Osteocyte (in vitro differentiated cells): Measurements from ENCODE around the gene ATG2B. TPM values are rescaled to one million over a fixed set of nuclear protein-coding genes. Genes with fewer than 3 reads are reported as not detected.

Experiments used
- DNase-seq: peaks from one replicate; pipeline ENCODE4 v3.0.0; 2021; ENCODE audit warnings: mixed read lengths; ENCODE audit not compliant: unreplicated experiment; ENCODE audit errors: extremely low spot score
- H3K27ac Mint-ChIP-seq: one replicate; pipeline ENCODE4 v1.8.0; 2021; ENCODE audit warnings: mild to moderate bottlenecking, mixed read lengths; ENCODE audit not compliant: unreplicated experiment
- H3K27me3 Mint-ChIP-seq: one replicate; pipeline ENCODE4 v1.8.0; 2021; ENCODE audit warnings: mixed read lengths; ENCODE audit not compliant: unreplicated experiment
- H3K36me3 Mint-ChIP-seq: one replicate; pipeline ENCODE4 v1.8.0; 2021; ENCODE audit warnings: mixed read lengths; ENCODE audit not compliant: unreplicated experiment
- H3K4me1 Mint-ChIP-seq: one replicate; pipeline ENCODE4 v1.8.0; 2021; ENCODE audit warnings: mixed read lengths; ENCODE audit not compliant: unreplicated experiment
- H3K4me3 Mint-ChIP-seq: one replicate; pipeline ENCODE4 v1.8.0; 2021; ENCODE audit warnings: mild to moderate bottlenecking, moderate library complexity, mixed read lengths; ENCODE audit not compliant: unreplicated experiment
- H3K9me3 Mint-ChIP-seq: one replicate; pipeline ENCODE4 v1.8.0; 2021; ENCODE audit warnings: mixed read lengths; ENCODE audit not compliant: unreplicated experiment
- total RNA-seq: library from RNA; stranded (reverse); gene quantifications from 2 replicates; pipeline ENCODE4 v1.2.1, GENCODE V29; 2021
- TF ChIP-seq, protein P1 (sequence below): fragments of 200-600 bp; sonication (generic); IDR thresholded peaks from 2 replicates; pipeline ENCODE4 v1.5.0; 2021; ENCODE audit warnings: antibody characterized with exemption, mild to moderate bottlenecking, moderate library complexity

The ATG2B gene
- total RNA-seq, 1 donor from 2014 or later, result 26.9 TPM

DNA sequence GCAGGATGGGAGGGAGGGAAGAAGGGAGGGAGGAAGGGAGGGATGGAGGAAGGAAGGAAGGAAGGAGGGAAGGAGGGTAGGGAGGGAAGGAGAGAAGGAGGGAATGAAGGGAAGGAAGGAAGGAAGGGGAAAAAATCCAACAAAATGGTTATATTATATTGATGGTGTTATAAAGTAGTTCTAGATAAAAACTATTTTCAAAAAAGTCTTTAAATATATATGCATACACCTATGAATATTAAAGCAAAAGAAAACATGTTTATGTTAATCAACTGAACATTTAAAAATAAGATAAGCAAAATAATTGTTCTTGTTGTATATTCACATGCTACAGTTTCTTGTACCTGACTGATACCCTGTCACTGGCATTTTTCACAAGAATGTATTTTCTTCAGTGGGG, 105.2 kb downstream of the ATG2B start:
- Mint-ChIP-seq H3K27me3 (peaks cover 11% of the 10 kb centered on the region), H3K27ac (no peak overlapping the region), H3K4me3 (no peak overlapping the region), H3K36me3 (no peaks in the 10 kb centered on the region), H3K4me1 (peaks cover 8% of the 10 kb centered on the region), H3K9me3 (peaks cover 4% of the 10 kb centered on the region)
- TF ChIP-seq, protein P1, sequence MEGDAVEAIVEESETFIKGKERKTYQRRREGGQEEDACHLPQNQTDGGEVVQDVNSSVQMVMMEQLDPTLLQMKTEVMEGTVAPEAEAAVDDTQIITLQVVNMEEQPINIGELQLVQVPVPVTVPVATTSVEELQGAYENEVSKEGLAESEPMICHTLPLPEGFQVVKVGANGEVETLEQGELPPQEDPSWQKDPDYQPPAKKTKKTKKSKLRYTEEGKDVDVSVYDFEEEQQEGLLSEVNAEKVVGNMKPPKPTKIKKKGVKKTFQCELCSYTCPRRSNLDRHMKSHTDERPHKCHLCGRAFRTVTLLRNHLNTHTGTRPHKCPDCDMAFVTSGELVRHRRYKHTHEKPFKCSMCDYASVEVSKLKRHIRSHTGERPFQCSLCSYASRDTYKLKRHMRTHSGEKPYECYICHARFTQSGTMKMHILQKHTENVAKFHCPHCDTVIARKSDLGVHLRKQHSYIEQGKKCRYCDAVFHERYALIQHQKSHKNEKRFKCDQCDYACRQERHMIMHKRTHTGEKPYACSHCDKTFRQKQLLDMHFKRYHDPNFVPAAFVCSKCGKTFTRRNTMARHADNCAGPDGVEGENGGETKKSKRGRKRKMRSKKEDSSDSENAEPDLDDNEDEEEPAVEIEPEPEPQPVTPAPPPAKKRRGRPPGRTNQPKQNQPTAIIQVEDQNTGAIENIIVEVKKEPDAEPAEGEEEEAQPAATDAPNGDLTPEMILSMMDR, result no peak
- no peak for DNase-seq

DNA sequence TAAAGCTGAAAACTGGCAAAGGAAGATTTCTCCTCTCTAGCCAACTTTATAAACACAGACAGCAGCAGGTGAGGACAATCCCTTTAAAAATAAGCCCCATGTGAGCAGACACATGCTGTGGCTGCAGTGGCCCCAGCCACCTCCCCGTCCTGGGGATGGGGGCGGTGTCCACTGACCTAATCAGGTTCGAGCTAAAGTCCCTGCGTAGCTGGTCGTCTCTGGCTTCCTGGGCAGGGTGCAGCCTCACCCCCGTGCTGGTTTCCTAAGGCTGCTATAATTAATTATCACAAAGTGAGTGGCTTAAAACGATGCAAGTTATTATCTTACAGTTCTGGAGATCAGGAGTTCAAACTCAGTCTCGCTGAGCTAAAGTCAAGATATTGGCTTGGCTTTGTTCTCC, 106.1 kb downstream of the ATG2B start:
- TF ChIP-seq, protein P1, result no peak
- H3K4me3 Mint-ChIP-seq, result no peak overlapping the region
- peaks cover 11% of the 10 kb centered on the region for H3K27me3 Mint-ChIP-seq
- peaks cover 4% of the 10 kb centered on the region for H3K9me3 Mint-ChIP-seq
- no peak for DNase-seq
- H3K4me1 Mint-ChIP-seq, result peaks cover 17% of the 10 kb centered on the region
- H3K36me3 Mint-ChIP-seq, result no peaks in the 10 kb centered on the region
- no peak overlapping the region for H3K27ac Mint-ChIP-seq

DNA sequence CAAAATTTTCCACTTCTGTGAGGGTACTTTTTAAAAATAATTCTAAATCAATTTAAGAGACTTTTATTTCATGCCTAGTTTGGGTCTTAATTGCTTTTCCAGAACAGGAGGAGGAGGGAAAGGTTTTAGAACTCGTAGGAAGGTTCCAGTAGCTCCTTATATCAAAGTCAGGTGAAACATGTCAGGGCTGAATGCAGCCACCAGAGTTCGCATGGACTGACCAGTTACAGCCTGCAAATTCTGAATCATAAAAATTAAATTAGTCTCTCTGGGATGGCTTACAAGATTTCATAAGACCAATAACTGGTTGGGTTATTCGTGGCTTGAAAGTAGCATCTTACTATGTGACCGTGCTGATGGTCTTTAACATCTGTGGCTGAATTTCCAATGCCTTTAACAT, 106.7 kb downstream of the ATG2B start:
- TF ChIP-seq, protein P1, result no peak
- Mint-ChIP-seq H3K27ac (no peak overlapping the region), H3K4me1 (peaks cover 23% of the 10 kb centered on the region), H3K9me3 (peaks cover 4% of the 10 kb centered on the region), H3K36me3 (no peaks in the 10 kb centered on the region), H3K27me3 (peaks cover 11% of the 10 kb centered on the region), H3K4me3 (no peak overlapping the region)
- DNase-seq, result no peak

DNA sequence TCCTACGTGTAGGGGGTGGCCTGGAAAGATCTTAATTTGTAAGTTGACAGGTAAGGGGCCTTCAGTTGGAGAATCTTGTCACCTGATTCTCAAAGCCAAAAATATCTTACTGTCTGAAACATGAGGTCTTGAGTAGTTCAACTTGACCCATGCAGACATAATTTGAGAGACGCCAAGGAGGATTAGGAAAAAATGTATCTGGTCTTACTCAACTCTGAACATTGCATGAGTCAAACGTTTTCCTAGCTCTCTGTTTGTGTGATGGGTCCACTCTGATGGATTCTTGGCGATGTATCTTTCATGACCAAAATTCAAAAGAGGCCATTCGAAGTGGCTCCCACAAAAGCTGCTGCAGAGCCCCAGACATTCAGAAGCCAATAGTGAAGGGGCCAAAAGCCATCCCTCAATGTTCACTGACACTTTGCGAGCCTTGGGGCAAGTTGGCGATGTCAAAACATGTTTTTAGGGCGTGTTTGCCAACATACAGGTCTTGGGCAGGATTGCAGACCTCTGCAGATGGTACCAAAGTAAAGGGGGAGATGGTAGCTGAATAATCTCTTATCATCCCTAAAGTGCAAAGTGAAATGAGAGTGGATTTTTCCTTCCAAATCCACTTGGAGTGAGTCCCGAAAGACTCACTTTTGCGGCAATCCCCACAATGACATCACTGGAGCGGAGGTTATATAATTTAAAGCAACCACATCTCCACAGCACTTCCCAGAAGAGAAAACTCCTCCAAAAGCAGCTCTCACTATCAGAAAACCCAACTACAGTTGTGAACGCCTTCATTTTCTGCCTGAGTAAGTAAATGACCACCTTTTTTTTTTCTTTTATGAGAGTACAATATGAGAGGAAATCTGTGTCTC, 107.4 kb downstream of the ATG2B start, which contains the start of gene BDKRB1:
Gene BDKRB1, plus strand, starts transcription at position 710 of the 866 bp plus-strand sequence. CDS start 7,473 bp downstream, outside the sequence.
- TF ChIP-seq, protein P1, result no peak

DNA sequence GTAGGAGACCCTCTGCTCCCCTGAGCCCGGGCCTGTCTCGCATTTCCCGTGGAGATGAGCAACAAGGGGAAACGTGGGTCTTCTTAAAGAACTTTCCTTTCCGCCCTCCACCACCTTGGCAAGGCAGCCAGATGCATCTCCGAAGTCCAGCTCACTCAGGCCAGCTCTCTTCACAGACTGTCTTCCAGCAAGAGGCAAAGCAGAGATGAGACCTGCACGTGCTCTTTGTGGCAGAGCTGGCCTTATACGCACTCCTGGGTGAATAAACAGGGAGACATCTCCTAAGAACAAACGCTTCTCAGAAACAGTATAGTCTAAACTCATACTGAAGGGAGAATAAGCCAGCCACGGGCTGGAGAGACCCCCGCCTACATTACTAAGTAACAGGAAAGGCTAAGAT, 108.5 kb downstream of the ATG2B start:
- Mint-ChIP-seq H3K4me3 (no peak overlapping the region), H3K9me3 (peaks cover 4% of the 10 kb centered on the region), H3K27me3 (peaks cover 11% of the 10 kb centered on the region), H3K36me3 (no peaks in the 10 kb centered on the region), H3K27ac (no peak overlapping the region), H3K4me1 (peaks cover 25% of the 10 kb centered on the region)
- DNase-seq, result no peak
- TF ChIP-seq, protein P1, result no peak

More for the DNA sequence above, 107.4 kb downstream of the ATG2B start, which contains the start of gene BDKRB1:
- Mint-ChIP-seq H3K36me3 (no peaks in the 10 kb centered on the region), H3K27me3 (peaks cover 11% of the 10 kb centered on the region), H3K27ac (no peak within 1 kb of the TSS), H3K9me3 (peaks cover 4% of the 10 kb centered on the region), H3K4me3 (no peak within 1 kb of the TSS), H3K4me1 (peaks cover 25% of the 10 kb centered on the region)
- no peak for DNase-seq
